Fibroblast of skin of abdomen (primary cell): ENCODE measurements around the gene TEAD1.

Experiments used
- DNase-seq: peaks from one replicate; pipeline ENCODE4 v3.0.0-alpha.2; 2013

TEAD1 gene

DNA sequence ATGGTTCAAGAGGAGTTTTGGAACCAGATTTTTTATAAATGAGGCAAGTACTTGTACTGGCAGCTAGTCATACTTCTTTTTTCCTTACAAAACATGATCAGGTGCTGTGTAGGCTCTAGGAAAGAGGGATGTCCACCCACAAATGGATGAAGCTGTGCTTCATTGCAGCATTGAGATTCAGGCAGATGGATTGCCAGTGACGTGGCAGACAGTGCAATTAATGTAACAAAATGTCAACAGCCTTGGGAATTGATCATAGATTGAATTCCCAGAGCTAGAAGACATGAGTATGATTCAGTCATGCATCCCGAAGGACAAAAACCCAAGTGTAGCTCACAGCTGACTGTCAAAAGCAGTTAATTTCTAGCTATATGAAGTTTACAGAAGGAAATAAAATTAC lies 235.7 kb downstream of the TEAD1 start:
- DNase-seq, result peak; percentile 25

DNA sequence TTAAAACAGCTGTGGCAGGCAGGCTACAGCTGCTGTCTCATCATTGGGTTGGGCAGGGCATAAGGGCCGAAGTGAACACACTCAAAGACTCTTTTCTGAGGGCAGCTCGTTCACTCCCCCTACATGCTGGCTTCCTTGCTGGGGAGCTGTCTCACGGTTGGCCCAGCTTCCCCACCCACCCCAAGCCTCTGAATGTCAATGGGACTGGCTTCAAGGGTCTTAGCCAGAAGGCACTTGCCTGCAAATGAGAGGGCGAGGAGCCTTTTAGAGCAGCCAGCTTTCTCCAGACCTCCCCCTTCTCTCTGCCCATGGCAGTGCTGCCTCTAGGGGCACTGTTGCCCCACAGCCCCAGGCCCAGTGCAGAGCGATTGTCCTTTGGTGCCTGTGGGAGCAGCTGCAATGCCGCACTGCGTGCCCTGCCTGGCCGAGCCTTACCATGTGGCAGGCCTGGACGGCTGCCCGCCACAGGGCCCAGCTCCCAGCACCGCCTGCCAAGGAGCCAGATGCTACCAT lies 240.2 kb downstream of the TEAD1 start:
- peak; percentile 56 for DNase-seq

DNA sequence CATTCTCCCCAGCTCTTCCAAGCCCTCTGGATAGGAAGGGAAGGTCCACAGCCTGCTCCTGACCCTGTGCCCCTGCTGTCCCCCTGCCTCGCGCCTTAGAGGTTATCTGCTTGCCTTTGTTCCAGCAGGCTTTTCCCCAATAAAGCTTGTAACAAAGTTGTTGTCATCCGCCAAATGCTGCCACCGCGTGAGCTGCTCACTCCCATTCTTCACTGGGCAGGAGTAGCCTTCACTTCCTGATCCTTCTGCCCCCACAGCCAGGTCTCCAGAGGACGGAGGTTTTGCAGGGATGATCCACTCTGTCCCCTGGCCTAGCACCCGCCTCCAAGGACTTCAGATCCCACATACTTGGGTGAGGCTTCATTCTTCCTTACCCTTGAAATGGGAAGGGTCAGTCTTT lies 240.9 kb downstream of the TEAD1 start:
- DNase-seq, result no peak

DNA sequence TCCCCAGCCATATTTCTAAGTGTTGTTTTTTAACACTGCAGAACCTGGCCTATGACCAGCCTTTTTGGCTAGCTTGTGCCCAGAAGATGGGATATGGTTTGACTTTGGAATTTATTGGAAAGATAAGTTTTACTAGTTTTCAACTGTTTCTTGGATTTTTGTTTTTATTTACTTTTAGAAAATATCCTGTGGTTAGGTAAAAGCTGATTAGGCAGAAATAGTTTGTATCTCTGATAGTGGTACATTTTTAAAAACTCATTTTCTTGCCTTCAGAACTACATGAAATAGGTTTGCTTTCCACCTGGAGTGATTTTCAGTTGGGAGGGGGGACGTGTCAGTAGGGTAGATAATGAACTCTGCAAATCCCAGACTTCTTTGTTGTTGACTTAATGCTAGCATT lies 243.6 kb downstream of the TEAD1 start:
- DNase-seq, result no peak

DNA sequence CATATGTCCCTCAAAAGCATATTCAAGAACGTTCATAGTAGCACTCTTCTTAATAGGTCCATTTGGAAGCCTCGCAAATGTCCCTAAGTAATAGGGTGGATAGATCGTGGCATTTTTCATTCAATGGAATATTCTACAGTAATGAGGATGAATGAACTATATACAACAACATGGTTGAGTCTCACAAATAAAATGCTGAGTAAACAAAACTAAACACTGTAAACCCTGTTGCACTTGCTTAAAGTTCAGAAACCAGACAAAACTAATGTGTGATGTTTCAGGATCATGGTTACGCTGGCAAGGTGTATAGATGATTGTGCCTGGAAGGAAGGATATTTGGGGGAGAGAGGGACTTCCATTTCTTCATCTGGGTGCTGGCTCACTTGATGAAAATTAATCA lies 244.4 kb downstream of the TEAD1 start:
- DNase-seq, result no peak

DNA sequence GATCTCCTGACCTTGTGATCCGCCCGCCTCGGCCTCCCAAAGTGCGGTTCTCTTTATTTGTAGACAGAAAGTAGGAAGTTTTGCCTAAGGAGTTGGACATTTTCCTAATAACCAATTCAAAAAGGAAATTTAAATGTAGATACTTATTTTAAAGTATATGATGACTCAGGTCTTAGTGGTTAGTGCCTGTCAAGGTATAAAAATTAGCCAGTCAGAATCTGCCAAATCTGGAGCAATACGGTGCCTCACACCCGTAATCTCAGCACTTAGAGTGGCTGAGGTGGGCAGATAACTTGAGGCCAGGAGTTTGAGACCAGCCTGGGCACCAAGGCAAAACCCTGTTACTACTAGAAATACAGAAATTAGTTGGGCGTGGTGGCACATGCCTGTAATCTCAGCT lies 248.2 kb downstream of the TEAD1 start:
- DNase-seq, result peak; percentile 60

DNA sequence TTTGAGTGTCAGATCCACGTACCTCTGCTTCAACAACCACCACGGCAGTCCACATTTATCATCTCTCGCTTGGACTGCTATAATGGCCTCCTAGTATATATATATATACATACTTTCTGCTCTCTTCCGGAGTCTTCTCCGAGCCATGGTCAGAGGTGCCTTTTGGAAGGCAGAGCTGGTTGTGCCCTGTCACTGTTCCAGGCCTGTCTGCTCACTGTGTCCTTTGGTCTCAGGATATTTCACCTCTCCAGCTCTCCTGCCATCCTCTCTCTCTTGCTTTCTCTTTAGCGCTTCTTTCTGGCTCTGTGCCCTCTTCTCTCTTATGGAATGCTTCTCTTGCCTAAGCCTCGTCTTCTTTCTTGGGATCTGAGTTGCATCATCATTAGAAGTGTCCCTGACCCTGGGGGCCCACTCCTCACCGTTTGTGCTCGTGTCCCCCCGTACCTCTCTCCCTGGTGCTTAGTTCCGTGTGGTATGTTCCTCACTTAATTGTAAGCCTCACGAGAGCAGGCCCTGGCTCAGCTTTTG lies 248.8 kb downstream of the TEAD1 start:
- DNase-seq, result peak; percentile 64

DNA sequence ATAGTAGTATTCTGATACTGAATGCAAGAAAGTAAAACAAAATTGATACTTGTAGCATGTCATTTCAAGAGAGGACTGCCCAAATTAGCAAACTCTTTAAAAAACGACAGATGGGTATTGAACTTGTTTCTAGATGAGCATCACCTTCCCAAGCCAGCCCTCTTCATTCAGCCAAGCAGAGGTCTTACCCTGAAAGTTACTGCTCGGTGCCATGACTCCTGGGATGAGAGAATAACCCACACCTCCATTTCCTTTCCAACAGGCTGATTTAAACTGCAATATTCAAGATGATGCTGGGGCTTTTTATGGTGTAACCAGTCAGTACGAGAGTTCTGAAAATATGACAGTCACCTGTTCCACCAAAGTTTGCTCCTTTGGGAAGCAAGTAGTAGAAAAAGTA lies 250.4 kb downstream of the TEAD1 start:
- DNase-seq, result no peak

DNA sequence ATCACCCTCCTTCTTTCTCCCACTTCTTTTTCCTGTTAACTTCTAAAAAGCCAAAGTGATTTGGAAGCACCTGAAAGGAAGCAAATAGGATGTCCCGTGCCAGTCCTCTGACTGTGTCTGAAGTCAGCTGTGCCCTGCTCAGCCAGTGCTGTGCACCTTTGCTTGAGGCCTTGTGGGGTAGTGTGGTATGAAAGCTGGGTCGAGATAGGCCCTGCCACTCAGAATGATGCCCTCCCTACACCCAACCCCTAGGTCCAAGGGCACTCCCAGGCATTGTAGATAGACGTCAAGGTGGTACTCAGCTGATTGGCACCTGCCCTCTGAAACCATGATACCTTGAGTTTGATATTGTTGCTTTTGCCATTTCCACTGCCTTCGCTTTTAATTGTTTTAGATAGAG lies 251.3 kb downstream of the TEAD1 start:
- DNase-seq, result no peak

DNA sequence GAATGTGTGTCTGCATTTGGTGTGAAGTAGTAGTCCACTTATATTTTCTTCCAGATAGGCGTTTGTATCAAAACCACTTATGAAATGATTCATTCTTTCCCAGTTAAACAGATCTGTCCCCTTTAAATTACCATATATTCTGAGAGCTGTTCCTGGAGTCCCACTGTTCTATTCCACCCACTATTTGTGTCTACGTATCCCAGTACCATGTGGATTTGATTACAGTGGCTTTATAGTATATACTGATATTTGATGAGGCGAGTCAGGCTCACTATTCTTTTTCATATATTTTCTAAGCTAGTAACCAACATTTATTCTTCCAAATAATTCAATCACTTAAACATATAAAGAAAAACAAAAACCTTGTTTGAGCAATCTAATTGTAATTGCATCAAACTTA lies 253.0 kb downstream of the TEAD1 start:
- peak; percentile 44 for DNase-seq

DNA sequence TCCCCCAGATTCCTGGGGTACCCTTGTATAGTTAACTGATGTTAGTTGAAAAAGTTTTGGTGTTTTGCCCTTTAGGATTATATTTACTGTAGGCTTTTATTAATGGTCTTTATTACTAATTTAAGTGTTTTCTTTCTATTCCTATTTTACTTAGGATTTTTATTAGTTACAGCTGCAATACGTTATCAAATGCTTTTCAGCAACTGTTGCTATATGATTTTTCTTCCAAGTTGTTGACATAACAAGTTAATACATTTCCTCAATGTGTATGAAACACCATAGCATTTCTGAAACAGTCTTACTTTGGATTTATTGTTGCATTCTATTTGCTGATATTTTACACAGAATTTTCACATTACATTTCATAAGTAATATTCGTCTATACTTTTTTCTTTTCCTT lies 253.7 kb downstream of the TEAD1 start:
- DNase-seq, result no peak

DNA sequence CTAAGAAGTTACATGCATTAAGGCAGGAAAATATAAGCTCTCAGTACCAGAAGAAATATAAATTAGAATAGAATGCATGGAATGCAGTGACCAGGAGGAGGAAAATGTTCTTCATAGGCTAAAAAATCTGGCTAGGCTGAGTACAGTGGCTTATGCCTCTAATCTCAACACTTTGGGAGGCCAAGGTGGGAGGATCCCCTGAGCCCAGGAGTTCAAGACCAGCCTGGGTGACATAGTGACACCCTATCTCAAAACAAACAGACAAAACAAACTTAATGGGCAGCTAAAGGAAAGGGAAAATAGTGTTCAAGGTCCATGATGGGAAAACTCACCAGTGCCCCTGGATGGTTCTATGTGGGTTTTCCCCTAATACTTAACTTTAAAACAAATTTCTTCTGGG lies 256.6 kb downstream of the TEAD1 start:
- DNase-seq, result peak; percentile 36

DNA sequence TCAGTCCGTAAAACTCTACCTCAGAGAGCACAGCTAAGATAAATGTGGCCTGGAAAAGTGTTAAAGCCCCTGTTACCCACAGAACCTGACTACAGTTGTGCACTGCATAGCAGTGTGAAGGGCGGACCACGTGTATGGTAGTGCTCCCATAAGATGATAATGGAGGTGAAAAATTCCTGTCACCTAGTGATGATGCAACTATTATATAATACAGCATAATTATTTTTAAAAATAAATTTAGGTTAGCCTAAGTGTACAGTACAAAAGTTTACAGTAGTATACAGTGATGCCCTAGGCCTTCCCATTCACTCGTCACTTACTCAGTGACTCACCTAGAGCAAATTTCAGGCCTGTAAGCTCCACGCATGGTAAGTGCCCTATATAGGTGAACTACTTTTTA lies 258.3 kb downstream of the TEAD1 start:
- DNase-seq, result no peak

DNA sequence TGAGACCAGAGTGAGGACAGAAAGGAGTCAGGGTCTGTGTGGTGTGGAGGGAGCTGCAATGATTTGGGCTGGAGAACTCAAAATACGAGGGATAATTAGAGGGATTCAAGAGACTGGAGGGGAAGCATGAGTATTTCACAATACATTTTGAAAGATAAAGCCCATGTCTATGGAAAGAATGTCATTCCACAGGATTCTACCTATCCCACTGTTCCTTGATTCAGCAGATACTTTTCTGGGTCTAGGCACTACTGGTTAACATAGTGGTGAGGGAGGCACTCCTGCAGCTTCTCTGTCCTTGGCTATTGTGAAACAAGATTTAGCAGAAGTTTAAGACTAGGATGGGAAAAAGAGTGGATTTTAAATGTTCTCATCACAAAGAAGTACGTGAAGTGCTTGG lies 262.0 kb downstream of the TEAD1 start:
- no peak for DNase-seq

DNA sequence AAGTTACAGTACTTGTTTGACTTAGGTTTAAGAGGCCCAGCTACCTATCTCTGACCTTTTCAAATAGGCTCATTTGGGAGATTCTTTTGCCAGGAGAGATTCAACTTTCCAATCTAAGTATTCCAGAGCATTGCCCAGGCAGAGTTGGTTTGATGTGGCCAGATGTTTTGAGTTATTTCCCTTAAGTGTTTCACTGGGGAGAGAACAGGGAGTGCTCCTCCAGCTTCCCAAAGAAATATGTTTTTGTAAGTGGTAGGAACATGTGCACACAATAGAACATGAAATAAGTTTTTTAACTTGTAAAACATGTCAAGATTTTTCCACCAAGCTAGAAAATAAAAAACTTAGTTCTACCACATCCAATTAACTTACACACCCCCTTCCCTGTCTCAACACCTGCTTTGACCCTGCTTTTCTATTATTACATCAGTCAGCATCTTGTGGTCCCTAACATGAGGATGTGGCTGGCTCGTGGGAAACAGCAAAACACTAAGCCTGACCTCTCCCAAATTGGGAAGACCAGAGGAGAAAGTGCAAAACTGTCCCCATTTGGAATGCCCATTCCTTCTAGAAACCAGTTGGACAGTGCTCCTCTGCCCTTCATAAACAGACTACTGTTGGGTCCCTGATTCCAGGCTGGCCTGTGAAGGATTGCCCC lies 264.5 kb downstream of the TEAD1 start:
- no peak for DNase-seq

DNA sequence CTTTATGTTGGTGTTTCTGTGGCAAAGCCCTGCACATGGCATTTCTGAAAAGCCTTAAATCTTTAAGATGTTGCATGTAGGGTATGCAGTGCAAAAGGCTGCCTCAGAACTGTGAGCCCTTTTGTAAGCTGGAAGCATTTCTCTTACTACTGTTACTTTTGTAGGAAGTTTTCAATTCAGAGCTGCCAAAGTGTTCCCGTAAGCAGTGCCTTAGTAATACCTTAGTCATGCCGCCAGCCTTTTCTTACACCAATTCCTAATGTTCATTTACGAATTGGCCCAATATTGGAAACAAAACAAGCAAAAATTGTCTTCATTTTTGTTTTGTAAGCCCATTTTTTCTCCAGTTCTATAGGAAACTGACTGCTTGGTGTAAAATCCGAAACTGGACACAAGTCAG lies 267.4 kb downstream of the TEAD1 start:
- no peak for DNase-seq

DNA sequence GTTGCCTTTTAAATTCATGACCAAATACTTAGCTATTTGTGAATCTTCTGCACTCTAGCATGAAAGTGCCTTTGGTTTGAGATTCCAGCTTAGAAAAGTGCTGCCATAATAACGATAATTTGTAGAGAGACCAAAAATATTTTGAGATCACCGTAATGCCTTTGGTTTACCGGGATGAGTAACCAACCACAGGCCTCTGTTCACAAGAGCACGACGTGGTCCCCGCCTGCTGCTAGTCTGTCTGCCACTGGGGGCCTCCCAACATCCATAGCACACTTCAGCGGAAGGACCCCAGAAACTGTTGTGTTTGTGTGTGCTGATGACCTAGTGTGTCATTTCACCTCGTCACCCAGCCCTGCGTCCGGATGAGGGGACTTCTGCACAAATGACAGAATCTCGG lies 267.9 kb downstream of the TEAD1 start:
- DNase-seq, result no peak

DNA sequence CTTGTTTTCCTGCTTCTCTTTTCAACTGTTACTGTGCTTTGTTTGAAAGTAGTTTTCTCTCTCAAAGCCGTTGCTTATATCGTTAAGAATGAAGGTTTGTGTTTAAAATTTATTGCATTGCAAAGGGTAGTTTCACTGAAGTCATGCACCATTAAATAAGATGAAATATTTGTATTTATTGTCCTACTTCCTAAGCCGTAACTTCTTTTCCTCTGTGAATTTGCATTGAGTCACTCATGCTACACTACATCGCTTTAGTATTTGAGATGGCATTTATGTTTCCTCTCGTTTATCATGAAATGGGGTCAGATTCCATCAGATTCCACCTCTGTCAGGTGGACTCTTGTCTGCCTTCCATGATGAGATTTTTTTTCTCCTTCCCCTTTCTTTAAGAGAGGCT lies 269.1 kb downstream of the TEAD1 start:
- no peak for DNase-seq

DNA sequence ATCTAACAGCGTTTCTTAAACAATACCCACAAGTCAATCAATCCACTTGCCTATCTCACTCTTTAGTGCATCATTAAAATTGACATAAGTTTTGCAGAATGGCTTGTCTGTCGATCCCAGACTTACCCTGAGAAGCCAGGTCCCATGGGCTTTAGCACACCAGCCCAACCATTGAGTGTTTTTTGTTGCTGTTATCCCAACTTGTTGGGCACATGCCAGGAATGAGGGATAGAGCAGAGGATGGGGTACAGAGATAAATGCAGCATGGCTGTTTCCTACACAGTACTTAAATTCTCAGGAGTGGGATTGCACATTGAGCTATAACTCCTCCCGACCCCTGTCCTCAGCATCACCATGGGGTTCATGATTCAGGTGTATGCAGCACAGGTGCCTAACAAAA lies 270.7 kb downstream of the TEAD1 start:
- no peak for DNase-seq

DNA sequence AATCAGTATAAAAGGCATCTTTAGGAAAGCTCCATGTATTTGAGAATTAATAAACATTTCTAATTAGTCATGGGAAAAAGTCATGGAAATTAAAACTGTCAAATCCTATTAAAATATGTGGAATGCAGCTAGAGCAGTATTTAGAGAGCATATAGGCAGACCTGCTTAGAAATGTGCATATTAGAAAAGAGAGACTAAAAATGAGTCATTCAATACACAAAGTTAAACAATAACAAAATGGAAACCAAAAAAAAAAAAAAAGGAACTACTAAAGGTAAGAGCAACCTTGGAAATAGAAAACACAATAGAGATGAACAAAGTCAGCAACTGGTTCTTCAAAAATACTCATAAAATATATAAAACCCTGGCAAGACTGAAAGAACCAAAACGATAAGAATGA lies 275.2 kb downstream of the TEAD1 start:
- DNase-seq, result no peak

DNA sequence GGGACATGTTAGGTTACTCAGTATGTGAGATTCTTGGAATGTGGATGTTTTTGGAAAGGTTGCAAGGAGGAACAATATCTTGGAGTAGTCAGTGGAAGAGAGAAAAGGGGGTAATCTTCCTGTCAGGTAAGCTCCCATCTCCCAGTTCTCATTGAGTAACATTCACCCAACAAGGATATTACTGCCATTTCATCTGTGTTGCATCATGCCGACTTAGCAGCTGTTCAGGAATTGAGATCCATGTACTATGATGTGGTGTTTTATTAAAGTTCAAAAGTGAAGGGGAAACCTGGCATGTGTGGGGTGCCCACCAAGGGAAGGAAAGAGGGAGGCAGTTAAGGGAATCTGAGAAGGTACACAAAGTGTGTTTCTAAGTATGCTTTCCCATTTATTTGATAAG lies 276.4 kb downstream of the TEAD1 start:
- DNase-seq, result peak; percentile 48

DNA sequence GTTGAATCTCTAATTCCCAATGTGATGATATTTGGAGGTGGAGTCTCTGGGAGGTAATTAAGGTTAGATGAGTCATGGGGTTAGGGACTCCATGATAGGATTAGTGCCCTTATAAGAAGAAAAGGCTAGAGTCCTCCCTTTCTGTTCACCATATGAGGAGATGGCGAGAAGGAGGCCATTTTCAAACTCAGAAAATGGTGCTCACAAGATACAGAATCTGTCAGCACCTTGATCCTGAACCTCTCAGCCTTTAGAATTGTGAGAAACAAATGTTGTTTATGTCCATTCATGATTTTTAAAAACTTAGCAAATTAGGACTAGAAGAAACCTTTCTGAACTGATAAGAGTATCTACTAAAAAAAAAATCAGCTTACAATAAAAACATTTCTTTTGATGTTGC lies 277.2 kb downstream of the TEAD1 start:
- no peak for DNase-seq

DNA sequence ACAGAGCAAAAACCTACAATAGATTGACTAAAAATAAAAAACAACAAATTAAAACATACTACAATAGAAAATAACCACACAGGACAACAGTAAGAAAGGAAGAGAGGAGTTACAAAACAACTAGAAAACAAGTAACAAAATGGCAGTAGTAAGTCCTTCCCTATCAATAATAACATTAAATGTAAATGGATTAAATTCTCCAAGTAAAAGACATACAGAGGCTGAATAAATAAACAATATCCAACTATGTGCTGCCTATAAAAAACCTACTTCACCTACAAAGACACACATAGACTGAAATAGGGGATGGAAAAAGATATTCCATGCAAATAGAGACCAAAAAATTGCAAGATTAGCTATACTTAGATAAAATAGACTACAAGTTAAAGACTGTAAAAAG lies 277.9 kb downstream of the TEAD1 start:
- DNase-seq, result no peak

DNA sequence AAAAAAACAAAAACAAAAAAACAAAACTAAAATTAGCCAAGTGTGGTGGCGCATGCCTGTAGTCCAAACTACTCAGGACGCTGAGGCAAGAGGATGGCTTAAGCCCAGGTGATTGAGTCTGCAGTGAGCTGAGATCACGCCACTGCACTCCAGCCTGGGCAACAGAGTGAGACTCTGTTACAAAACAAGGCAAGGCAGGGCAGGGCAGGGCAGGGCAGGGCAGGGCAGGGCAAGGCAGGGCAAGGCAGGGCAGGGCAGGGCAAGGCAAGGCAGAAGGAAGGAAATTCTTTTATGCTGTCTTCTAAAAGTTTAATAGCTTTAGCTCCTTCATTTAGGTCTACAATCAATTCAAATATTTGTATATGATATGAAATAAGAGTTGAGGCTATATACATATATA lies 284.8 kb downstream of the TEAD1 start:
- no peak for DNase-seq

DNA sequence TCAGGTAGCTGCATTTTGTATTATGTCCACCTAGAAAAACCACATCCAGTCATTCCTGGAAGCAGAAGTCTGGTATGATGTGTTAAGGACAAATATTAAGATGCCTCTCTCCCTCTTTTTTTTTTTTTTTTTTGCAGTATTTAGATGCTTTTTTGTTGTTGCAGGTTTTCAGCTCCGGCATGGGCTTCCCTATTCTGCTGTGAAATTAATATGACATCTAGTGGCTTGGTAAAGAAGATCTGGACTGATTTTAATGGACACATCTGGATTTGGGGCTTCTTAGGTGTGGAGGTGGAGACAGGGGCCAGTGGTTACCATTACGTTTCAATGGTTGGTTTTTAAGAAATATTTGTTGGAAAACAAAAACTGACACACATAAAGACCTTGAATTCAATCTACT lies 287.4 kb downstream of the TEAD1 start:
- peak; percentile 38 for DNase-seq
